ENCODE results near the gene TPO.
"Not testable (repeated sequence)": the region's sequence is repeated elsewhere in the genome, so short reads cannot be mapped to it uniquely, and the experiment has no call there.

TPO gene

DNA sequence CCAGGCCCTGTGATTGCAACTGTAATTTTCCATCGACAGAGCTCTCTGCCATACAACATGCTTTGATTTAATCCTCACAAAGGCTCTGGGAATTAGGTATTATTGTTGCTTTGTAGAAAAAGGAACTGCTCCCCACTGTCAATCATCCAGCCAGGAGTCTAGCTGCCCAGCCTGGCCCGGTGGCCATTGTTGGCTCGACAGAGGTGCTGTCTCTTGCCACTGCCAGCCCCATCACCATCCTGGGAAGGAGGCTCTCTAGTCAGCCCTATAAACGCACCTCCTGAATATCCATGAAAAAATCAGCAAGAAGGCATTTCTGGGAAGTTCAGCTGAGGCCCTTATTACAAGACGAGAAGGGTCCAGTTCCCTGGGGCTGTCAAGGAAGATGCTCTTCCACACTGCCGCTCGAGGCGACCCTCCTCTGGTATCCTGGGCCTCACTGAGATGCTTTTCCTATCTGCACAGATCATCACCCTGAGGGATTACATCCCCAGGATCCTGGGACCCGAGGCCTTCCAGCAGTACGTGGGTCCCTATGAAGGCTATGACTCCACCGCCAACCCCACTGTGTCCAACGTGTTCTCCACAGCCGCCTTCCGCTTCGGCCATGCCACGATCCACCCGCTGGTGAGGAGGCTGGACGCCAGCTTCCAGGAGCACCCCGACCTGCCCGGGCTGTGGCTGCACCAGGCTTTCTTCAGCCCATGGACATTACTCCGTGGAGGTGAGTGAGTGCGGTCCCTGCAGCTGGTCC, 71.0 kb downstream of the TPO start:
- in situ Hi-C loops (cut with HindIII; ENCODE audit: low pct_ligation_motif_present, low sequenced_read_pairs) = no loop called here
- DNase-seq = no peak
- H3K27me3 ChIP-seq (replicated peaks) = no peaks in the 10 kb centered on the region
- H3K36me3 ChIP-seq (replicated peaks) = no peaks in the 10 kb centered on the region
- no peak overlapping the region for H3K4me3 ChIP-seq (ENCODE audit: low read depth, low read length)
- H3K27ac ChIP-seq = no peak overlapping the region
- TF ChIP-seq, protein P1, sequence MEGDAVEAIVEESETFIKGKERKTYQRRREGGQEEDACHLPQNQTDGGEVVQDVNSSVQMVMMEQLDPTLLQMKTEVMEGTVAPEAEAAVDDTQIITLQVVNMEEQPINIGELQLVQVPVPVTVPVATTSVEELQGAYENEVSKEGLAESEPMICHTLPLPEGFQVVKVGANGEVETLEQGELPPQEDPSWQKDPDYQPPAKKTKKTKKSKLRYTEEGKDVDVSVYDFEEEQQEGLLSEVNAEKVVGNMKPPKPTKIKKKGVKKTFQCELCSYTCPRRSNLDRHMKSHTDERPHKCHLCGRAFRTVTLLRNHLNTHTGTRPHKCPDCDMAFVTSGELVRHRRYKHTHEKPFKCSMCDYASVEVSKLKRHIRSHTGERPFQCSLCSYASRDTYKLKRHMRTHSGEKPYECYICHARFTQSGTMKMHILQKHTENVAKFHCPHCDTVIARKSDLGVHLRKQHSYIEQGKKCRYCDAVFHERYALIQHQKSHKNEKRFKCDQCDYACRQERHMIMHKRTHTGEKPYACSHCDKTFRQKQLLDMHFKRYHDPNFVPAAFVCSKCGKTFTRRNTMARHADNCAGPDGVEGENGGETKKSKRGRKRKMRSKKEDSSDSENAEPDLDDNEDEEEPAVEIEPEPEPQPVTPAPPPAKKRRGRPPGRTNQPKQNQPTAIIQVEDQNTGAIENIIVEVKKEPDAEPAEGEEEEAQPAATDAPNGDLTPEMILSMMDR (IDR thresholded peaks at IDR 0.05; ENCODE audit: low read depth, low read length, missing control alignments) = no peak

DNA sequence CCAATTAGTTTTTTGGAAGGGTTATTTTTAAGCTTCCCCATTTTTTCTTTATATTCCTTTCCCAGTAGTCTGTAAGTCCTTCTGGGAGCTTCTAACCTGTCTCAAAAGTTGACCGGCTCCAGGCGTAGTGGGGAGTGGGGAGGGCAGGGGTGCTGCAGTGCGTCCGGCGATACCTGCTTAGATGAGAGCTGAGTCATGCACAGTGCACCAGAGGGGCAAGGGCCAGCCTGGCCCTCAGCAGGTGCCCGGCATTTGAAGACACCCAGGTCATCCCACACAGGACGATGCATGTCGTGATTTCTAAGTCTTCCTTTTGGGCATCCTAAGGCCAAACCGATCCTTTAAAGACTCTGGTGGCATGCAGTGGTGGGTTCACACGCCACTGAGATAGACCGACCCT, 73.4 kb downstream of the TPO start:
- Histone ChIP-seq H3K36me3 (replicated peaks) (no peaks in the 10 kb centered on the region), H3K4me3 (ENCODE audit: low read depth, low read length) (no peak overlapping the region), H3K27me3 (replicated peaks) (no peaks in the 10 kb centered on the region), H3K27ac (no peak overlapping the region)
- no peak for DNase-seq
- in situ Hi-C loops (cut with HindIII; ENCODE audit: low pct_ligation_motif_present, low sequenced_read_pairs) = no loop called here
- TF ChIP-seq, protein P1 (IDR thresholded peaks at IDR 0.05; ENCODE audit: low read depth, low read length, missing control alignments) = no peak

DNA sequence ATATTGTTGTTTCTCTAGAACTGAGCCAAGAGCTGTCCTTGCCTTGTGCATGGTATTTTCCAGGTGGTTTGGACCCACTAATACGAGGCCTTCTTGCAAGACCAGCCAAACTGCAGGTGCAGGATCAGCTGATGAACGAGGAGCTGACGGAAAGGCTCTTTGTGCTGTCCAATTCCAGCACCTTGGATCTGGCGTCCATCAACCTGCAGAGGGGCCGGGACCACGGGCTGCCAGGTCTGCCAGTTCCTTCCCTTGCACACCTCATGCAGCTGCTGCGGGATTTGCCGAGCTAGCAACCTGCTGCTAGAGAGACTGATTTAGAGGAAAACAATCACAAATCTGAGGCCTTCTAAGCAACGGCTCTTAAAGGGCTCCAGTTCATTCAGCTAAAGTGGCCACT, 74.5 kb downstream of the TPO start:
- no peak overlapping the region for H3K4me3 ChIP-seq (ENCODE audit: low read depth, low read length)
- in situ Hi-C loops (cut with HindIII; ENCODE audit: low pct_ligation_motif_present, low sequenced_read_pairs) = no loop called here

DNA sequence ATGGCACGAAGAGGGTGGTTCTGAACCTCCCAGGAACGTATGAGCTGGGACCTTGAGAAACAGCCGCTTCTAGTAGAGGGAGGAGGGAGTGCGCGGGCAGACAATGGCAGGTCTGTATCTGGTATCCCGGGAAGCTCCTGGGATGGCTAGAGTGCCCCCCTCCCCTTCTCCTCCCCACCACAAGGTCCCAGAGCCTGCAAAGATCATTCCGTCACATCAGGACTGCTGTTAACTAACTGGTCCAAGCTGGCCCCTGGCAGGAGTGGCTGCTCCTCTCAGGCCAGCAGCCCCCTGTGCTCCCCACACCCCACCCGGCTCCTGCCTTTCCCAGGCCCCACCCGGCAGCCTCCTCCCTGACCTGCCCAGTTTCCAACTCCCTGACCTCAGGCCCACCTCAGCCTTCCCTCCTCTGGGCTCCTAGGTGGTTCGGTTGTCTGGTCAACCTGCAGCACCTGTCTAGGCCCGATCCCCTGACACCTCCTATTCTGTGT, 75.0 kb downstream of the TPO start:
- TF ChIP-seq, protein P1 (IDR thresholded peaks at IDR 0.05; ENCODE audit: low read depth, low read length, missing control alignments) = no peak
- H3K36me3 ChIP-seq (replicated peaks) = no peaks in the 10 kb centered on the region
- DNase-seq = no peak
- no peaks in the 10 kb centered on the region for H3K27me3 ChIP-seq (replicated peaks)
- no peak overlapping the region for H3K27ac ChIP-seq
- in situ Hi-C loops (cut with HindIII; ENCODE audit: low pct_ligation_motif_present, low sequenced_read_pairs) = no loop called here
- no peak overlapping the region for H3K4me3 ChIP-seq (ENCODE audit: low read depth, low read length)

More for the DNA sequence above, 74.5 kb downstream of the TPO start:
- H3K27me3 ChIP-seq (replicated peaks) = no peaks in the 10 kb centered on the region
- H3K36me3 ChIP-seq (replicated peaks) = no peaks in the 10 kb centered on the region
- DNase-seq = no peak
- TF ChIP-seq, protein P1 (IDR thresholded peaks at IDR 0.05; ENCODE audit: low read depth, low read length, missing control alignments) = no peak
- no peak overlapping the region for H3K27ac ChIP-seq

DNA sequence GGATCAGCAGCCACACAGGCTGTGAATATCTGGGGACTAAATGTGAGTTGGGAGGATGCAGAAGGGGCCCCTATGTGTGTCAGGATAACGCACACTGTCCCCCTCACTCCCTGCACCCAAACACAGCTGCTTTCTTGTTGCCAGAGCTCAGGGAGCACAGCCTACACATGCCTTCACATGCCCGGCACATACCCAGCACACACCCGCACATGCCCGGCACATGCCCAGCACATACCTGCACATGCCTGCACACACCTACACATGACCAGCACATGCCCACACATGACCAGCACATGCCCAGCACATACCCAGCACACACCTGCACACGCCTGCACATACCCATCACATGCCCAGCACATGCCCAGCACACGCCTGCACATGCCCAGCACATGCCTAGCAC, 75.6 kb downstream of the TPO start:
- H3K4me3 ChIP-seq (ENCODE audit: low read depth, low read length) = no peak overlapping the region
- in situ Hi-C loops (cut with HindIII; ENCODE audit: low pct_ligation_motif_present, low sequenced_read_pairs) = no loop called here
- TF ChIP-seq, protein P1 (IDR thresholded peaks at IDR 0.05; ENCODE audit: low read depth, low read length, missing control alignments) = no peak
- H3K27me3 ChIP-seq (replicated peaks) = no peaks in the 10 kb centered on the region
- H3K27ac ChIP-seq = no peak overlapping the region
- no peaks in the 10 kb centered on the region for H3K36me3 ChIP-seq (replicated peaks)
- no peak for DNase-seq

DNA sequence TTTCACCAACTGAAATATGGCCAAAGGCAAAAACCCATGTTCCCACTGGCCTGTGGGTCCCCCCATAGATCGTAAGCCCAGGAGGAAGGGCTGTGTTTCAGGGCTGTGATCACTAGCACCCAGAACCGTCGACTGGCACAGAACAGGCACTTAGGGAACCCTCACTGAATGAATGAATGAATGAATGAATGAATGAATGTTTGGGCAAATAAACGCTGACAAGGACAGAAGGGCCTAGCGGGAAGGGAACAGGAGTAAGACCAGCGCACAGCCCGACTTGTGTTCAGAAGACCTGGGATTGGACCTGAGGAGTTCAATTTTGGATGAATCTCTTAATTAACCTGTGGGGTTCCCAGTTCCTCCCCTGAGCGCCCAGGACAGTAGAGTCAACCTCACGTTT, 76.2 kb downstream of the TPO start:
- Histone ChIP-seq H3K36me3 (replicated peaks) (no peaks in the 10 kb centered on the region), H3K27me3 (replicated peaks) (no peaks in the 10 kb centered on the region), H3K4me3 (ENCODE audit: low read depth, low read length) (no peak overlapping the region), H3K27ac (no peak overlapping the region)
- TF ChIP-seq, protein P1 (IDR thresholded peaks at IDR 0.05; ENCODE audit: low read depth, low read length, missing control alignments) = no peak
- DNase-seq = no peak
- in situ Hi-C loops (cut with HindIII; ENCODE audit: low pct_ligation_motif_present, low sequenced_read_pairs) = no loop called here

DNA sequence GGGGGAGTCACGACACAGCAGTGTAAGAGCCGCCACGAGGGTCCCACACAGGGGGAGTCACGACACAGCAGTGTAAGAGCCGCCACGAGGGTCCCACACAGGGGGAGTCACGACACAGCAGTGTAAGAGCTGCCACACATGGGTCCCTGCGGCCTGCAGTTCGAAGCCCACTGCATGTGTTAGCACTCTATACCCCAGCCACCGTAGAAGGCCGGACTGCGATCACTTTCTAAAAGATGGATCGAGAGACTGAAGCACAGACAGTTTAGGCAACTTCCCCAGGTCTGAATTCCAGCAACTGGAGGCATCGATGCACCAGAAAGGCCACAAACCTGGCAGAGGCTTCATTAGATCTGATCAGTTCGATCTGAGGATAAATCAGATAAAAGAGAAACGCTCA, 77.1 kb downstream of the TPO start:
- DNase-seq; H3K4me3 ChIP-seq (ENCODE audit: low read depth, low read length); H3K36me3 ChIP-seq (replicated peaks); in situ Hi-C loops (cut with HindIII; ENCODE audit: low pct_ligation_motif_present, low sequenced_read_pairs); H3K27me3 ChIP-seq (replicated peaks); H3K27ac ChIP-seq: not testable (repeated sequence)
